Adrenal gland (tissue), 5 donors: ENCODE measurements around the gene NUPR1.
"Not testable (repeated sequence)": the region's sequence is repeated elsewhere in the genome, so short reads cannot be mapped to it uniquely, and the experiment has no call there.

Source experiments
- CTCF ChIP-seq, 6 experiments: fragments of 450-650 bp in 4 of 6; fragments of 200-600 bp in 2 of 6; sonication (generic) in 1 of 6; IDR thresholded peaks; 1 replicate in 5 of 6; 2 replicates in 1 of 6; pipeline versions ENCODE4 v1.5.1 to v1.8.0; 2016 to 2021; ENCODE audit warnings: antibody characterized with exemption in 6 of 6, mild to moderate bottlenecking in 2 of 6, moderate library complexity in 1 of 6
- POLR2A ChIP-seq, 2 donors: fragments of 450-650 bp; IDR thresholded peaks; one replicate each; pipeline ENCODE4 v1.6.1; 2017; ENCODE audit warnings: antibody characterized with exemption in 2 of 2, mild to moderate bottlenecking in 2 of 2, moderate library complexity in 1 of 2
- donor health status: DM: no; HTN: no; CAD: no.

- not testable (repeated sequence) for TF ChIP-seq POLR2A, CTCF (IDR thresholded peaks at IDR 0.05)
These were observed 7.2 kb upstream of the NUPR1 start for GRCh38 chr16:28545964-28546363.
